Cardiac fibroblast (primary cell): ENCODE results near the gene EPS8L1.

Experiments used
- DNase-seq, 2 donors: peaks; one replicate each; pipeline versions ENCODE4 v3.0.0 to v3.0.0-alpha.2; 2010; ENCODE audit warnings: low read depth in 2 of 2
- H3K4me3 ChIP-seq, 2 donors: replicated peaks in 1 of 2; 1 replicate in 1 of 2; 2 replicates in 1 of 2; pipeline ENCODE4 v1.5.1; 2011; ENCODE audit warnings: low read depth in 2 of 2, low read length in 2 of 2, mild to moderate bottlenecking in 2 of 2, moderate library complexity in 1 of 2
- TF ChIP-seq, protein P1 (sequence below): IDR thresholded peaks from one replicate; pipeline ENCODE4 v1.5.1; 2011; ENCODE audit warnings: low read depth, mild to moderate bottlenecking, low read length, inconsistent platforms

Gene EPS8L1

DNA sequence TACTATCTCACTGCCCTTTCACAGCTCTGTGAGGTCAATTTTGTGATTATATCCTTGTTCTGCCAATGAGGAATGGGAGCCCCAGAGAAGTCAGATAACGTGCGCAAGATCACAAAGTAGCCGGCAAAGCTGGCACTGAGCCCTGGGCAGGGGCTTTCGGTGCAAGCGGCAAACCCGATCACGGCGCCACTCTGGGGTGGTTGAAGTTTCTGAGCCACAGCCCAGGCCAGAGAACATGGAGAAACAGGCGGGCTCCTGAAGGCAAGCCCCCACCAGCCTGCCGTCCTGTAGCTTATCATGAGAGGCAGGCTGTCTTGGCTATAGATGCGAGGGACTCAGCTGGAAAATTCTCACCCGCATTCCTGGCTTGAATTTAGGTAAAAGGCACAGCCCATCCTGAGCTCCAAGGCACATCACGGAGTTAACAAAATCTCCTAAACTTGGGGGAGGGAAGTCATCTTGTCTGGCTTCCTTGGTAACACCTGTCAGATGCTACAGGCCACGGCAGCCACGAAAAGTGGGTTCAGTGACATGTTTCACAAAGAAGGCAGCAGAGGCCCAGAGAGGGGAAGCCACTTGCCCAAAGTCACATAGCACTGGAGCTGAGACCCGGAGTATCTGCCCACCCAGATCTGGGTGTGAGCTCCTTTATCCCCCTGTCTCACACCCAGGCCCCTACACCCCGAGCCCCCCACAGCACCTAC, 60.9 kb downstream of the EPS8L1 start:
- TF ChIP-seq, protein P1, sequence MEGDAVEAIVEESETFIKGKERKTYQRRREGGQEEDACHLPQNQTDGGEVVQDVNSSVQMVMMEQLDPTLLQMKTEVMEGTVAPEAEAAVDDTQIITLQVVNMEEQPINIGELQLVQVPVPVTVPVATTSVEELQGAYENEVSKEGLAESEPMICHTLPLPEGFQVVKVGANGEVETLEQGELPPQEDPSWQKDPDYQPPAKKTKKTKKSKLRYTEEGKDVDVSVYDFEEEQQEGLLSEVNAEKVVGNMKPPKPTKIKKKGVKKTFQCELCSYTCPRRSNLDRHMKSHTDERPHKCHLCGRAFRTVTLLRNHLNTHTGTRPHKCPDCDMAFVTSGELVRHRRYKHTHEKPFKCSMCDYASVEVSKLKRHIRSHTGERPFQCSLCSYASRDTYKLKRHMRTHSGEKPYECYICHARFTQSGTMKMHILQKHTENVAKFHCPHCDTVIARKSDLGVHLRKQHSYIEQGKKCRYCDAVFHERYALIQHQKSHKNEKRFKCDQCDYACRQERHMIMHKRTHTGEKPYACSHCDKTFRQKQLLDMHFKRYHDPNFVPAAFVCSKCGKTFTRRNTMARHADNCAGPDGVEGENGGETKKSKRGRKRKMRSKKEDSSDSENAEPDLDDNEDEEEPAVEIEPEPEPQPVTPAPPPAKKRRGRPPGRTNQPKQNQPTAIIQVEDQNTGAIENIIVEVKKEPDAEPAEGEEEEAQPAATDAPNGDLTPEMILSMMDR = no peak
- no peak overlapping the region for H3K4me3 ChIP-seq
- no peak for DNase-seq
